Liver (tissue), 9 donors: ENCODE measurements around the gene AFAP1L2. TPM values are rescaled to one million over a fixed set of nuclear protein-coding genes. Genes with fewer than 3 reads are reported as not detected.

Source experiments
- DNase-seq: peaks from one replicate; pipeline ENCODE4 v3.0.0-alpha.2; 2017; ENCODE audit warnings: low spot score
- H3K27ac ChIP-seq, 2 donors: one replicate each; pipeline ENCODE4 v1.7.0; 2013; ENCODE audit warnings: inconsistent platforms in 2 of 2, low read length in 2 of 2, control low read depth in 1 of 2, low read depth in 1 of 2, mild to moderate bottlenecking in 1 of 2
- H3K27me3 ChIP-seq, 4 donors: one replicate each; pipeline versions ENCODE4 v1.6.1 to v1.7.0; 2013; ENCODE audit warnings: low read length in 3 of 4, inconsistent platforms in 1 of 4, mild to moderate bottlenecking in 1 of 4, moderate library complexity in 1 of 4; ENCODE audit not compliant: control insufficient read depth in 4 of 4, insufficient read depth in 4 of 4
- H3K36me3 ChIP-seq, 4 donors: one replicate each; pipeline versions ENCODE4 v1.6.1 to v1.7.0; 2013; ENCODE audit warnings: low read length in 3 of 4, mild to moderate bottlenecking in 3 of 4, low read depth in 1 of 4, moderate library complexity in 1 of 4; ENCODE audit not compliant: control insufficient read depth in 4 of 4, insufficient read depth in 3 of 4
- H3K4me1 ChIP-seq, 4 donors: one replicate each; pipeline versions ENCODE4 v1.6.1 to v1.7.0; 2013; ENCODE audit warnings: low read length in 3 of 4, mild to moderate bottlenecking in 3 of 4, moderate library complexity in 1 of 4; ENCODE audit not compliant: control insufficient read depth in 4 of 4, insufficient read depth in 4 of 4
- H3K4me3 ChIP-seq, 3 donors: one replicate each; pipeline versions ENCODE4 v1.6.1 to v1.7.0; 2013; ENCODE audit warnings: low read length in 3 of 3, control low read depth in 1 of 3, low read depth in 1 of 3, mild to moderate bottlenecking in 1 of 3
- H3K9ac ChIP-seq, 2 donors: one replicate each; pipeline ENCODE4 v1.7.0; 2013; ENCODE audit warnings: low read length in 2 of 2, mild to moderate bottlenecking in 2 of 2, moderate library complexity in 2 of 2, control low read depth in 1 of 2, low read depth in 1 of 2
- H3K9me3 ChIP-seq, 4 donors: one replicate each; pipeline versions ENCODE4 v1.6.1 to v1.7.0; 2013; ENCODE audit warnings: low read length in 3 of 4; ENCODE audit not compliant: control insufficient read depth in 4 of 4
- EGR1 ChIP-seq, 2 donors: IDR thresholded peaks; 2 replicates each; pipeline ENCODE4 v1.6.1; 2016 to 2018; ENCODE audit warnings: antibody characterized with exemption in 2 of 2, low read depth in 2 of 2
- FOXA1 ChIP-seq: IDR thresholded peaks from 2 replicates; pipeline ENCODE4 v1.6.1; 2016; ENCODE audit warnings: antibody characterized with exemption
- FOXA2 ChIP-seq: IDR thresholded peaks from 2 replicates; pipeline ENCODE4 v1.6.1; 2016; ENCODE audit warnings: antibody characterized with exemption
- GABPA ChIP-seq, 2 donors: IDR thresholded peaks in 1 of 2; conservative IDR thresholded peaks in 1 of 2; 2 replicates each; pipeline ENCODE4 v1.6.1; 2016; ENCODE audit warnings: antibody characterized with exemption in 2 of 2, mild to moderate bottlenecking in 1 of 2, moderate library complexity in 1 of 2
- HNF4A ChIP-seq, 2 donors: conservative IDR thresholded peaks; 2 replicates each; pipeline ENCODE4 v1.6.1; 2016; ENCODE audit warnings: antibody characterized with exemption in 2 of 2, mild to moderate bottlenecking in 2 of 2
- HNF4G ChIP-seq: IDR thresholded peaks from 2 replicates; pipeline ENCODE4 v1.6.1; 2016; ENCODE audit warnings: antibody characterized with exemption
- JUND ChIP-seq, 2 donors: IDR thresholded peaks; 2 replicates each; pipeline ENCODE4 v1.6.1; 2016; ENCODE audit warnings: antibody characterized with exemption in 2 of 2
- NR2F2 ChIP-seq: IDR thresholded peaks from 2 replicates; pipeline ENCODE4 v1.6.1; 2016; ENCODE audit warnings: antibody characterized with exemption
- RAD21 ChIP-seq, 2 donors: IDR thresholded peaks; 2 replicates each; pipeline ENCODE4 v1.6.1; 2016; ENCODE audit warnings: antibody characterized with exemption in 2 of 2, mild to moderate bottlenecking in 2 of 2
- RXRA ChIP-seq, 2 donors: IDR thresholded peaks; 2 replicates each; pipeline ENCODE4 v1.6.1; 2017 to 2018; ENCODE audit warnings: antibody characterized with exemption in 2 of 2, mild to moderate bottlenecking in 1 of 2
- SP1 ChIP-seq: IDR thresholded peaks from 2 replicates; pipeline ENCODE4 v1.6.1; 2018; ENCODE audit warnings: antibody characterized with exemption, mild to moderate bottlenecking
- TAF1 ChIP-seq: conservative IDR thresholded peaks from 2 replicates; pipeline ENCODE4 v1.6.1; 2016; ENCODE audit warnings: antibody characterized with exemption, mild to moderate bottlenecking
- YY1 ChIP-seq: IDR thresholded peaks from 2 replicates; pipeline ENCODE4 v1.6.1; 2016; ENCODE audit warnings: antibody characterized with exemption, mild to moderate bottlenecking
- WGBS: extraction: QIAGEN DNeasy Blood & Tissue Kit; methylation state at CpG from one replicate; pipeline ENCODE4 v1.1.7; 2013; 5-methylcytosine and 5-hydroxymethylcytosine counted together
- polyA plus RNA-seq, 2 donors: library from polyadenylated mRNA; stranded (reverse) in 1 of 2; unstranded in 1 of 2; fragments of 200-250 nt in 1 of 2; fragments of >200 nt in 1 of 2; fragmentation: Nextera tagmentation in 1 of 2; extraction: Ambion mirVana in 1 of 2; gene quantifications; one replicate each; pipeline versions ENCODE4 v1.2.1 to v1.2.3, GENCODE V29; 2013 to 2015
- total RNA-seq, 2 donors: library from RNA; depleted of rRNA; stranded (reverse); fragments of >200 nt; gene quantifications; one replicate each; pipeline ENCODE4 v1.2.3, GENCODE V29; 2014
- TF ChIP-seq, protein P1 (sequence below): IDR thresholded peaks from 2 replicates; pipeline ENCODE4 v1.6.1; 2016; ENCODE audit warnings: antibody characterized with exemption, mild to moderate bottlenecking
- TF ChIP-seq, protein P2 (sequence below): IDR thresholded peaks from 2 replicates; pipeline ENCODE4 v1.6.1; 2016; ENCODE audit warnings: antibody characterized with exemption
- TF ChIP-seq, protein P3 (sequence below): fragments of 150-350 bp; IDR thresholded peaks from 2 replicates; pipeline ENCODE4 v1.5.1; 2017; ENCODE audit warnings: improper control_type of control experiment, low read depth, low read length; ENCODE audit not compliant: missing input control
- TF ChIP-seq, protein P4 (sequence below): IDR thresholded peaks from 2 replicates; pipeline ENCODE4 v1.6.1; 2016; ENCODE audit warnings: antibody characterized with exemption
- TF ChIP-seq, protein P5 (sequence below): IDR thresholded peaks from 2 replicates; pipeline ENCODE4 v1.6.1; 2016; ENCODE audit warnings: antibody characterized with exemption
- donor health status: healthy.
- donor health status: healthy.
- donor health status: healthy.
- donor health status: healthy.
- donor health status: healthy.

Gene AFAP1L2
- total and polyA plus RNA-seq, 4 donors, result 0.53 to 1.8 (median 1.3) TPM

DNA sequence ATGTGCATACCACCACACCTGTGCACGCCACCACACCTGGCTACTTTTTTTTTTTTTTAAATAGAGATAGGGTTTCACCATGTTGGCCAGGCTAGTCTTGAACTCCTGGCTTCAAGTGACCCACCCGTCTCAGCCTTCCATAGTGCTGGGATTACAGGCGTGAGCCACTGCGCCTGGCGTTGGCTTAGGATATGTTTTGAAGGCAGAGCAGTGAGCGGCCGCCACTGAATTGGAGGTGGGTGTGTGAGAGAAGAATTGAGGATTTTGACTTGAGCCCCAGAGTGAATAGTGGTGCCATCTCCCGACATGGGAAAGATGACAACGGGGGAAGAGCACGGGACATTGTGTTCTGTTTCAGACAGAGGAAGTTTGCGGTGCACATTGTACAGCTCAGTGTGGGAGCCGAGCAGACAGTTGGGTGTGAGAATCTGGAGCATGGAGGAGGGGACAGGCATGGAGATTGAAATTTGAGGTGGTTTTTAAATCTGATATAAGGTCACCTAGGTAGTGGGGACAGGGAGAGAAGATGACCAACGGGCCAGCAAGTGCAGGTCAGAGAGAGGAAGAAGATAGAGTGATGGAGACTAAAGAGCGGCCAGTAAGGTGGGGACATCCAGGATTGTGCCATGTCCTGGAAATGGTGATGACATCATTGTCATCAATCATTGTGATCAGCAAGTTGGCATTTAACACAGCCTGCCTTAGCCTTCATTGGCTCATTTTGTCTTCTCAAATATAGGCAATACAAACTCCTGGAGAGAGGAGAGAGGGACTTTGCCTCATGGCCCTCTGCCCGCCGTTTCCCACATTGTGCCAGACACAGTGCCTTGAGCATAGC is 129.5 kb downstream of the AFAP1L2 start:
- 89% methylated on average over 16 of the region's 16 CpGs for WGBS
- H3K4me3 ChIP-seq, result no peak overlapping the region
- H3K27me3 ChIP-seq, result peaks cover 0 to 6% (median 0%) of the 10 kb centered on the region in 4 donors
- no peak for TF ChIP-seq NR2F2
- TF ChIP-seq FOXA2, result no peak
- TF ChIP-seq TAF1, result no peak
- no peak overlapping the region for H3K27ac ChIP-seq
- H3K36me3 ChIP-seq, result no peaks in the 10 kb centered on the region
- no peak overlapping the region for H3K9ac ChIP-seq
- no peak for DNase-seq
- no peaks in the 10 kb centered on the region for H3K9me3 ChIP-seq
- no peaks in the 10 kb centered on the region for H3K4me1 ChIP-seq

DNA sequence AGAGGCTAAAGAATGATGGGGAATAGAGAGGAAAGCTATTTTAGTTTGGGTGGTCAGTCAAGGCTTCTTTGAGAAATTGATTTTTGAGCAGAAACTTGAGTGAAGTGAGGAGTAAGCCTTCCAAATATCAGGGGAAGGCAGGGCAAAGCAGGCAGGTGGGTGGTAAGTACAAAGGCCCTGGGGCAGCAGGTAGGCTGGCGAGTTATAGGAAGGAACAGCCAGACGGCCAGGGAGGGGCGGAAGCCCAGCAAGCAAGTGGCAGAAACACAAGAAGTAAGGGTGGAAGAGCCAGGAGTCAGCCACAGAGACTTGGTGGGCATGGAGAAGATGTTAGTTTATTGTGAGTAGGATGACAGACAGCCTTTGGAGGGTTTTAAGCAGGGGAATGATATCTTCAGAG is 130.4 kb downstream of the AFAP1L2 start:
- H3K36me3 ChIP-seq, result no peaks in the 10 kb centered on the region
- DNase-seq, result no peak
- H3K4me1 ChIP-seq, result no peaks in the 10 kb centered on the region
- no peak for TF ChIP-seq GABPA (IDR thresholded peaks at IDR 0.05 in 1 of 2, conservative IDR thresholded peaks at IDR 0.05 in 1 of 2)
- TF ChIP-seq, protein P1, sequence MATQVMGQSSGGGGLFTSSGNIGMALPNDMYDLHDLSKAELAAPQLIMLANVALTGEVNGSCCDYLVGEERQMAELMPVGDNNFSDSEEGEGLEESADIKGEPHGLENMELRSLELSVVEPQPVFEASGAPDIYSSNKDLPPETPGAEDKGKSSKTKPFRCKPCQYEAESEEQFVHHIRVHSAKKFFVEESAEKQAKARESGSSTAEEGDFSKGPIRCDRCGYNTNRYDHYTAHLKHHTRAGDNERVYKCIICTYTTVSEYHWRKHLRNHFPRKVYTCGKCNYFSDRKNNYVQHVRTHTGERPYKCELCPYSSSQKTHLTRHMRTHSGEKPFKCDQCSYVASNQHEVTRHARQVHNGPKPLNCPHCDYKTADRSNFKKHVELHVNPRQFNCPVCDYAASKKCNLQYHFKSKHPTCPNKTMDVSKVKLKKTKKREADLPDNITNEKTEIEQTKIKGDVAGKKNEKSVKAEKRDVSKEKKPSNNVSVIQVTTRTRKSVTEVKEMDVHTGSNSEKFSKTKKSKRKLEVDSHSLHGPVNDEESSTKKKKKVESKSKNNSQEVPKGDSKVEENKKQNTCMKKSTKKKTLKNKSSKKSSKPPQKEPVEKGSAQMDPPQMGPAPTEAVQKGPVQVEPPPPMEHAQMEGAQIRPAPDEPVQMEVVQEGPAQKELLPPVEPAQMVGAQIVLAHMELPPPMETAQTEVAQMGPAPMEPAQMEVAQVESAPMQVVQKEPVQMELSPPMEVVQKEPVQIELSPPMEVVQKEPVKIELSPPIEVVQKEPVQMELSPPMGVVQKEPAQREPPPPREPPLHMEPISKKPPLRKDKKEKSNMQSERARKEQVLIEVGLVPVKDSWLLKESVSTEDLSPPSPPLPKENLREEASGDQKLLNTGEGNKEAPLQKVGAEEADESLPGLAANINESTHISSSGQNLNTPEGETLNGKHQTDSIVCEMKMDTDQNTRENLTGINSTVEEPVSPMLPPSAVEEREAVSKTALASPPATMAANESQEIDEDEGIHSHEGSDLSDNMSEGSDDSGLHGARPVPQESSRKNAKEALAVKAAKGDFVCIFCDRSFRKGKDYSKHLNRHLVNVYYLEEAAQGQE, result no peak
- TF ChIP-seq, protein P2, sequence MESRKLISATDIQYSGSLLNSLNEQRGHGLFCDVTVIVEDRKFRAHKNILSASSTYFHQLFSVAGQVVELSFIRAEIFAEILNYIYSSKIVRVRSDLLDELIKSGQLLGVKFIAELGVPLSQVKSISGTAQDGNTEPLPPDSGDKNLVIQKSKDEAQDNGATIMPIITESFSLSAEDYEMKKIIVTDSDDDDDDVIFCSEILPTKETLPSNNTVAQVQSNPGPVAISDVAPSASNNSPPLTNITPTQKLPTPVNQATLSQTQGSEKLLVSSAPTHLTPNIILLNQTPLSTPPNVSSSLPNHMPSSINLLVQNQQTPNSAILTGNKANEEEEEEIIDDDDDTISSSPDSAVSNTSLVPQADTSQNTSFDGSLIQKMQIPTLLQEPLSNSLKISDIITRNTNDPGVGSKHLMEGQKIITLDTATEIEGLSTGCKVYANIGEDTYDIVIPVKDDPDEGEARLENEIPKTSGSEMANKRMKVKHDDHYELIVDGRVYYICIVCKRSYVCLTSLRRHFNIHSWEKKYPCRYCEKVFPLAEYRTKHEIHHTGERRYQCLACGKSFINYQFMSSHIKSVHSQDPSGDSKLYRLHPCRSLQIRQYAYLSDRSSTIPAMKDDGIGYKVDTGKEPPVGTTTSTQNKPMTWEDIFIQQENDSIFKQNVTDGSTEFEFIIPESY, result no peak
- TF ChIP-seq NR2F2, result no peak
- TF ChIP-seq, protein P3, sequence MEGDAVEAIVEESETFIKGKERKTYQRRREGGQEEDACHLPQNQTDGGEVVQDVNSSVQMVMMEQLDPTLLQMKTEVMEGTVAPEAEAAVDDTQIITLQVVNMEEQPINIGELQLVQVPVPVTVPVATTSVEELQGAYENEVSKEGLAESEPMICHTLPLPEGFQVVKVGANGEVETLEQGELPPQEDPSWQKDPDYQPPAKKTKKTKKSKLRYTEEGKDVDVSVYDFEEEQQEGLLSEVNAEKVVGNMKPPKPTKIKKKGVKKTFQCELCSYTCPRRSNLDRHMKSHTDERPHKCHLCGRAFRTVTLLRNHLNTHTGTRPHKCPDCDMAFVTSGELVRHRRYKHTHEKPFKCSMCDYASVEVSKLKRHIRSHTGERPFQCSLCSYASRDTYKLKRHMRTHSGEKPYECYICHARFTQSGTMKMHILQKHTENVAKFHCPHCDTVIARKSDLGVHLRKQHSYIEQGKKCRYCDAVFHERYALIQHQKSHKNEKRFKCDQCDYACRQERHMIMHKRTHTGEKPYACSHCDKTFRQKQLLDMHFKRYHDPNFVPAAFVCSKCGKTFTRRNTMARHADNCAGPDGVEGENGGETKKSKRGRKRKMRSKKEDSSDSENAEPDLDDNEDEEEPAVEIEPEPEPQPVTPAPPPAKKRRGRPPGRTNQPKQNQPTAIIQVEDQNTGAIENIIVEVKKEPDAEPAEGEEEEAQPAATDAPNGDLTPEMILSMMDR, result no peak
- TF ChIP-seq FOXA2, result no peak
- TF ChIP-seq HNF4A (conservative IDR thresholded peaks at IDR 0.05), result no peak
- no peak for TF ChIP-seq YY1
- TF ChIP-seq, protein P4, sequence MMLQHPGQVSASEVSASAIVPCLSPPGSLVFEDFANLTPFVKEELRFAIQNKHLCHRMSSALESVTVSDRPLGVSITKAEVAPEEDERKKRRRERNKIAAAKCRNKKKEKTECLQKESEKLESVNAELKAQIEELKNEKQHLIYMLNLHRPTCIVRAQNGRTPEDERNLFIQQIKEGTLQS, result no peak
- TF ChIP-seq HNF4G, result no peak
- TF ChIP-seq TAF1, result no peak
- no peak for TF ChIP-seq RXRA (IDR thresholded peaks at IDR 0.05)
- no peak for TF ChIP-seq RAD21 (IDR thresholded peaks at IDR 0.05)
- TF ChIP-seq, protein P5, sequence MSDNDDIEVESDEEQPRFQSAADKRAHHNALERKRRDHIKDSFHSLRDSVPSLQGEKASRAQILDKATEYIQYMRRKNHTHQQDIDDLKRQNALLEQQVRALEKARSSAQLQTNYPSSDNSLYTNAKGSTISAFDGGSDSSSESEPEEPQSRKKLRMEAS, result no peak
- TF ChIP-seq FOXA1, result no peak
- no peak for TF ChIP-seq JUND (IDR thresholded peaks at IDR 0.05)
- TF ChIP-seq EGR1 (IDR thresholded peaks at IDR 0.05; ENCODE audit: low read depth in 2 of 2), result no peak
- TF ChIP-seq SP1, result no peak
- H3K9ac ChIP-seq, result no peak overlapping the region
- H3K9me3 ChIP-seq, result no peaks in the 10 kb centered on the region
- no peak overlapping the region for H3K4me3 ChIP-seq
- peaks cover 0 to 6% (median 0%) of the 10 kb centered on the region in 4 donors for H3K27me3 ChIP-seq
- WGBS, result 76% methylated on average over 3 of the region's 3 CpGs
- no peak overlapping the region for H3K27ac ChIP-seq
